Activated CD4-positive, alpha-beta T cell treated with anti-CD3 and anti-CD28 coated beads, Interleukin-2, Interleukin-6, amounts not matched to agents 100 ng/mL and 50 ng/mL, durations not matched to agents 16 hours and 8 hours (primary cell): ENCODE measurements around the gene SMG7.

Source experiments
- DNase-seq: peaks from one replicate; pipeline ENCODE4 v3.0.0-alpha.2; 2020

SMG7 gene

DNA sequence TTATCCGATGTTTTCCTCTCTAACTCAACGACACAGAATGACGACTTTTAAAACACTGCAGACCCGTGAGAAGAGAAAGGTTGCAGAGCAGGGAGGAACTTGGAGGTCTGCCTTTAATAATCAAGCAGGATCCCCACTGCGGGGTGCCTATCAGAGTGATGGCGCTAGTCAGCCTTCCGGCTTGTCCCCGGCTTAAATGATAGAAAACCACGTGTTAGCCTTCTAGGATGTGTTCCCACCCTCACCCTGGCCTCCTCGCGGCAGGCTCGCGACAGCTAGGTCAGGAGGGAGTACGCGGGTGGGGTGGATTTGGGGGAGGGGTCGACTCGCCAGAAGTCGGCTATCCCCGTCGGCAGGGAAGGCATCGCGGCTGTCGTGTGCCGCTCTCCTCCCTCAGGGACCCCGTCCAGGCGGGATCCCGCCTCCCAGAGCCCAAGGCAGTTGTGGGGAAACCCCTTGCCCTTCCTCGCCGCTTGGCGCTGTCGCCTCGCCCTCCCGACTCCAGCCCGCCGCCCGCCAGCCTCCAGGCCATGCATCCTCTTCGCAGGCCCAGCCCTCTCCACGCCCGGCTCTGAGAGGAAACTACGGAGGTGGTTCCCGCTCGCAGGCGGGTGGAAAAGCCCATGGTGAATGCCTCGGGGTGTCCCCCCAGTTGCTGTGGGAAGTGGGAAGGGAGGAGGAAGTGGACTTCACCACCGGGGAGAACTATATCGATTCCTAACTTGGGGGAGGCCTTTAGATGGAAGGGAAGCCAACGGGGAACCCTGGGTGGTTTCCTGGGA, 1.1 kb upstream of the SMG7 start:
- peak; percentile 74 for DNase-seq

DNA sequence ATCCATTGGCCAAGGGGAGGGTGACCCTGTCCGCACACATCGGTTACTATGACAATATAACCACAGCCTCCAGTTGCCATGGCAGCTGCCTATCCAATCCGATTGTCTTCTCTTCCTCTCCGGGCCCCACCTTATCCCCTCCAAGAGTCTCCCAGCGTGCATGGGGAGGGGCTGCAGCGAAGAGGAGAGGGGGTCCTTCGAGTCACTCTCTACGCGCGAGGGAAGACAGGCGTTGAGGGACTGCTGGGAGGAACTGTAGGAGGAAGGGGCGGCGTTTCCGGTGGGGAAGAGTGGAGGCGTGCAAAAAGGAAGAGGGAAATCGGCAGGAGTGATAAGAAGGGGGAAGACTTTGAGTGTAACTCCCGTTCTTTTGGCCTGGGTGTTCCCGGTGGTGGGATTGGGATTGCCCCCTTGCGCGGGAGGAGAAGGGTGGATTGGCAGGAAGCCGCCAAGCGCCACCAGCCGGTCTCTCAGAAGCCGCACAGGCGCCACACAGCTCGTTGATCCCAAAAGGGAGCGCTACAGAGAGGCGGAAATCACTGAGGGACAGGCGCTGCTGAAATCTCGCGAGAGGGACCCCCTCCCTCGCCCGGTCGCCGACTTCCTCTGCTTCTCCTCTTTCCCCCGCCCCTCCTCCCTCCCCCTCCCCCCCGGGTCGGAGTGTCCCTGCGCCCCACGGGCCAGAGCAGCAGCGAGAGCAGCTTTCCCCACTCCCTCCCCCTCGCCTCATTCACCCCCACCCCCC, 384 bp upstream of the SMG7 start:
- DNase-seq, result peak; percentile 98

DNA sequence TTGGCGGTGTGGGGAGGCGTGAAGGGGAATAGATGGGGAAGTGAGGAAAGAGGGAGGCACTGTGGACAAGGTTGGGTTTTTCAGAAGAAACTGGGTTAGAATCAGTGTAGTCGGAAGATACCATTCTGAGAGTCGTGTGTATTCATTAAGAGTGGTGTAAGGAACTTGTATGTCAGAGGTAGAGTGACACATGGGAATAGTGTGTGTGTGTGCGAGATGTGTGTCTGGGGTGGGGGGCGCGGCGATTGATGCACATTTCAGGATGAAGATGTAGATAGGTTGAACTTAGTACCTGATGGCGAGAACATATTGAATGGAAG, 878 bp downstream of the SMG7 start:
- DNase-seq, result no peak

DNA sequence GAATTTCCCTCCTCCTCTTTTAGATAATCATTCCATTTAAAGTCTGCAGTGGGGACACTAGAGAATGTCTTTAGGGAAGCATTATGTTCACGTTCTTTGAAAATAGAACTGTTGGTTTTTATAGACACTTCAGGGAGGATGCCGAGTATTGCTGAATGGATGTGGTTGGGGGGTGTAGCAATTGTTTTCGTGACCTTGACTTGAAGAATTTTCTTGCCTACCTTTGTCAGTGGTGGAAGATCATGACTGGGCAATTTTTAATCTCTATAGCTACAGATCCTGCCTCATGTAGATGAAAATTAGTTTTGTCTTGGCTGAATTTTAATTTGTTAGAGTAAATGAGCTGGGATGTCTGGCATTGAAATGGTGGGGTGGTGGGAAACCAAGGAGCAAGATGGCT, 3.8 kb downstream of the SMG7 start:
- DNase-seq, result no peak

DNA sequence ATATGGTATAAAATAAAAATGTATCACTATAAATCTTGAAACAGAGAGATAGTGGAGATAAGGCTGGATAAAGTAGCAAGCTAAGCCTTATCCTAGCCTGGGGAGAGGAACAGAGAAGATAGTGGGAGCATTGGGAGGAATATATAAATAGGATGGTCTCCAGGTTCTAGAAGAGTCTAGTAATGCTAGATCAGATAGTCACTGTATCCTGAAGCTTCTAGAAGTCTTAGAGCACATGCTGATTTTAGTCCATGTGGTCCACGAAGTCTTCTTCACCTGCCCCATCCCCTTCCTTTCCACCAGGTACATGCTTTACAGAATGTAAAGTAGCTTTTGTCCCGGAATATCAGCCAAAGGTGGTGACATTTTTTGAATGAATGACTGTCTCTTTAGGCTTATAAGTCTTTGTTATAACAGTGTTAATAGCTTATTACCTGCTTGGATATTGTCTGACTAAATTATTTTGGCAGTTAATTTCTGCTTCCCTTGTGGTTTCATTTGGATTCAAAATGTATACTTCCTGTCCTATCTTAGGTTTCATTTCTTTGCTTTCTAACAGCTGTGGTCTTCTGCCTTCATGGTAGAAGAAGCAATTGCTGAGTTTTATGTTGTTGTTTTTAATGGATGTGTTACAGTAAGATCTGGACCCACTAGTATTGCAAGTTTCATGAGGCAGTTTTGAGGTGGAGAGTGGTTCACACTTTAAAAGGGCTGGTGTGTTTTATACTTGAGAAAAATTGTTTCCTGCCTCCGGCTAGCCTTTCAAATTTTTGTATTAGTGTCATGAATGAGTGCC, 5.9 kb downstream of the SMG7 start:
- peak; percentile 61 for DNase-seq

DNA sequence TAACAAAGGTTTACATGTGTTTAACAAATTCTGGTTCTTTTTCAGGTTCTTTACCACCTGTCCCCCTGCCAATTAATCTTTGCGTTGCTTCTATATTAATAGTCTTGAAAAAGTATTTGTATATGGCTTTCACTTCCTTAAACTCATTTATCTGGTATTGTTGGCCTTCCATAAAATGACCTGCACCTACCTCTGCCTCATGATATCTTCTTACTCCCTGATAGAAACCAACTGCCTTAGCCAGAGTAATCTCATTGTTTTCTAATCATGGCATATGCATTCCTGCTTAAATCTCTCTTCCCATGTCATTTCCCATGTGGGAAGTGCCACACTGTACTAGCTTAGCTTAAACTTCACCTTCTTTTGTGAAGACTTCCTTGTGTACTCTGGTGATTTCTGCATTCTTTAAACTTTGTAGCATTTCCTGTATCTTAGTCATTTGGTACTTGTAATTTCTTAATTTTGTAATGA, 8.7 kb downstream of the SMG7 start:
- no peak for DNase-seq

DNA sequence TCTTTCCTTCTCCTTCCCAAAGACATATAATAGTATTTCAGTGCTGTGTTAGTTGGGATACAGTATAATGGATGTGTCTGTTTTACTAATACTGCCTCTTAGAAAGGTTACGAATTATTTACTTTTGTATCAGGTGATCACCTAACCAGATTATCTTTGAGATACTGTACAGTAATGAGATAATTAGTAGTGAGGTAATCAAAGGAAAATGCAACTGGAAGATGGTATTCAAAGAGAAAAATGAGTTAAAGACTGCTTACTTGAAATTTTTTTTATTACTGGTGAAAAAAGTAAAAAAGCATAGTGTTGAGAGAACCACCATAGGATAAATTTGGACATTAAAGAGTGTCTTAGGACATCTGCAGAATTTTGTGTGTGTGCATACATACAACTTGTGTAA, 10.9 kb downstream of the SMG7 start:
- no peak for DNase-seq

DNA sequence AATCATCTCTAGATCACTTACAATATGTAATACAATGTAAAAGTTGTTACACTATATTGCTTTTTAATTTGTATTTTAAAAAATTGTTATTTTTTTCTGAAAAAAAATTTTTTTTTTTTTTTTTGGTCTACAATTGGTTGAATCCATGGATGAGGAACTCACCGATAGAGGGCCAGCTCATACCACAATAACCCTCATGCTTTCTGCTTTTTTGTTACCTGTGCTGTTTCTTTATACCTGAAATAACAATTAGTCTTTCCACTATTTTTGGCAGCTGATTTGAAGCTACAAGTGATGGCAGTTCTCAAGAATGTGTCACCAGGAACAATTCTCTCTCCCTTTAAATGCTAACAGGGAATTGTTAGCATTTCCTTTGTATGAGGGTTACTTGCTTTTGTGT, 12.0 kb downstream of the SMG7 start:
- DNase-seq, result no peak

DNA sequence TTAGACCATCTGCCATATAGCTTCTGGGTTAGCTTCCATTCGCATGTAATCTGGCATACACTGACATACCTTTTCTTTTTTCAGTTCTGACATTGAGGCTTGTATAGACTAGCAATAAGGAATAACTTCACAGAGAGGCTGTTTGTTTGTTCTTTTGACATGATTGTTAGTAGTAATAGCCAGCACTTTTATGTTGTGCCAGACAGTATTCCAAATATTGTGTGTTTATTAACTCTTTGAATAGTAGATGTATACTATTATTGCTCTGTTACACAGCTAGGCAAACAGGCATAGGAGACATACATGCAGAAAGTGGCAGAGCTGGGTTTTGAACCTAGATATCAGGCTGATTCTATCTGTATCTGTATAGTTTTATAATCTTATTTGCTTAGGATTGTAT, 12.6 kb downstream of the SMG7 start:
- DNase-seq, result no peak

DNA sequence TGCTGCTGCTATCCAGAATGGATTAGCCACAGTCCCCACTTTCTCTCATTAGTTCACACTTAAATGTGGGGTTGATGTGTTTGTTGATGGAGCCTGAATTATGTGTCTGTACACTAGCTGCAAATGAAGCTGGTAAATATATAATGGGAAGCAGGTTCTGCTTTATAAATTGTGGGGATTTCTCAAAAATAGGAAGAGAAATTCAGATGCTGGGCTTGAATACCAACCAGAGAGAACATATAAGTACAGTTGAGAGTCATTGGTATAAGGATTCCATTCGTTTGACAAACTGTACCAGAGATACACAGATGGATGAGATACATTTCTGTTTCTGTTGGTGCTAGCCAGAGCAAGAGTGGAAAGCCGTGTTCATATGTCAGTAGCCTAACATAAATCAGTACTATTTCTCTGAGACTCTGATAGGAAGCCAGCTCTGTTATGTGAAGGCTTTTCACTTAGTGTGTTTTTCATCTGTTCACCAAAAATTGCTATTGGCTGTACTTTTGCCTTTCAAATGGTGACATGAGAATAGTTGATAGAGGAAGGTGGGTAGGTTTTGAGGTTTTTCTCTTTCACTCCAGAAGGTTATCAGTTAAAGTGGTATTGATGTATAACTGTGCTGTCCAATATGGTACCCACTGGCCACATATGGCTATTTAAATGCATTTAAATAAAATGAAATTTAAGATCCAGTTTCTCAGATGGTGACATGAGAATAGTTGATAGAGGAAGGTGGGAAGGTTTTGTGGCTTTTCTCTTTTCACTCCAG, 15.6 kb downstream of the SMG7 start:
- DNase-seq, result no peak

DNA sequence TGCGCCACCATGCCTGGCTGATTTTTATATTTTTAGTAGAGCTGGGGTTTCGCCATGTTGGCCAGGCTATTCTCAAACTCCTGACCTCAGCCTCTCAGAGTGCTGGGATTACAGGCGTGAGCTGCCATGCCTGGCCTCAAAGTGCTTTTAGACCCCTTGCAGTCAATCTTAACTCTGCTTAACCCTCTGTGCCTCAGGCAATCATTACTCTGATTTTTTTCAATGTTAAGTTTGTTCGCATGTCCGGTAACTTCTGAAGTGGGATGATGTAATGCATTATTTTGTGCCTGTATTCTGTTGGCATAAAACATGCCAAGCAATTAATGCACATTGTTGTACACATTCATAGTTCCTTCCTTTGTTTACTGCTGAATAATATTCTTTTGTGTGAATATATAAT, 18.6 kb downstream of the SMG7 start:
- DNase-seq, result no peak

DNA sequence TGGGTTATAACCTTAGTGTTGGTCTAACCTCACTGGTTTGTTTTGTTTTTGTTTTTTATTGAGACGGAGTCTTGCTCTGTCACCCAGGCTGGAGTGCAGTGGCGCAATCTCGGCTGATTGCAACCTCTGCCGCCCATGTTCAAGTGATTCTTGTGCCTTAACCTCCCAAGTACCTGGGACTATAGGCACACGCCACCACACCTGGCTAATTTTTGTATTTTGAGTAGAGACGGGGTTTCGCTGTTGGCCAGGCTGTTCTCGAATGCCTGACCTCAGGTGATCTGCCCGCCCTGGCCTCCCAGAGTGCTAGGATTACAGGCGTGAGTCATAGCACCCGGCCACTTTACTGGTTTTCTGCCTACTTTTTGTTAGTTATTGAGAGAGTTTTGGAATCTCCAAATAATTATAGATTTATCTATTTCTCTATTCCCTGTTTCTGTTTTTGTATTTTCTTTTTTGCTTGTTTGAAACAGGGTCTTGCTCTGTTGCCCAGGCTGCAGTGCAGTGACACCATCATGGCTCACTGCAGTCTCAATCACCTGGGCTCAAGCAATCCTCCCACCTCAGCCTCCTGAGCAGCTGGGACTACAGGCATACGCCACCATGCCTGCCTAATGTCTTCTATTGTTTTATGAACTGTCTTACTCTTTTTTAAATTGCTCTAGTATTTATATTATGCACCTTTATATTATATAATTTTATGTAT, 21.4 kb downstream of the SMG7 start:
- DNase-seq, result no peak

DNA sequence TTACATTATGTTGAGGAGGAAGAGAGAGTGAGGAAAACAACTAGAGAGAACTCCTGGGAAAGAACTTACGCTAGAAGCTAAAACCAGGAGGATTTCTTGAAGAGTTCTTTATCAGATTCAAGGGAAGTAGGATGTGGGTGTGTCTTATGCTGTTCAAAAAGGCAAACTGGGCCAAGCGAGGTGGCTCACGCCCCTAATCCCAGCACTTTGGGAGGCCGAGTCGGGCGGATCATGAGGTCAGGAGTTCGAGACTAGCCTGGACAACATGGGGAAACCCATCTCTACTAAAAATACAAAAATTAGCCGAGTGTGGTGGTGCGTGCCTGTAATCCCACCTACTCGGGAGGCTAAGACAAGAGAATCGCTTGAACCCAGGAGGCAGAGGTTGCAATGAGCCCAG, 23.1 kb downstream of the SMG7 start:
- DNase-seq, result no peak

DNA sequence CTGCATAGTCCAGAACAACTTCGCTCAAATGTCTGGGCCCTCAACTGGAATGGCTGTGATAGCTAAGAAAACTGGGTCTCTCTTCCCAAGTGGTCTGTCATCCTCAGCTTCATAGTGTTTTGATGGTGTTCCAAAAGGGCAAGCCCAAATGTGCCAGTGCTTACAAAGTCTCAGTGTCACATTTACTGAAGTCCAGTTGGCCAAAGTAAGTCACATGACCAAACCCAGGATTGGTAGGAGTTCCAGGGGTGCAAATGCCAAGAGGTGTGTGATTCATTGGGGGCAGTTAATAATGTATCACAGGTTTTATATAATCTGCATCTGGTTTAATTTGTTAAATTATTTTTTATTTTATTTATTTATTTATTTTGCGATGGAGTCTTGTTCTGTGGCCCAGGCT, 24.9 kb downstream of the SMG7 start:
- DNase-seq, result no peak

DNA sequence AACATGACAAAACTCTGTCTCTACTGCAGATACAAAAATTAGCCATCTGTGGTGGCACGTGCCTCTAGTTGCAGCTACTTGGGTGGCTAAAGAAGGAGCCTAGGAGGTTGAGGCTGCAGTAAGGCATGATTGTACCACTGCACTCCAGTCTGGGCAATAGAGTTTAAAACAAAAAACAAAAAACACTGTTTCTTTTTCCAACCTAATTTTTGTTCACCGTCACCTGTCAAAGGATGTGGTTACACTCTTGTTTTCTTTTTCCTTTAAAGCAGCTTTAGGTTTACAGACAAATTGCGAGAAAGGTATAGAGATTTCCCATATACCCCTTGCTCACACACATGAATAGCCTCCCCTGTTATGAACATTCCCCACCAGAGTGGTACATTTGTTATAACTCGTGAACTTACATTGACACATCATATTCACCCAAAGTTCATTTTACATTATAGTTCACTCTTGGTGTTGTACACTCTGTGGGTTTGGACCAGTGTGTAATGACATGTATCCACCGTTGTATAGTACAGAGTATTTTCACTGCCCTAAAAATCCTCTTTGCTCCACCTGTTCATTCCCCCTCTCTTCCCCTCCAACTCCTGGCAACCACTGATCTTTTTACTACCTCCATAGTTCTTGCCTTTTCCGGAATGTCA, 26.2 kb downstream of the SMG7 start:
- peak; percentile 8 for DNase-seq

DNA sequence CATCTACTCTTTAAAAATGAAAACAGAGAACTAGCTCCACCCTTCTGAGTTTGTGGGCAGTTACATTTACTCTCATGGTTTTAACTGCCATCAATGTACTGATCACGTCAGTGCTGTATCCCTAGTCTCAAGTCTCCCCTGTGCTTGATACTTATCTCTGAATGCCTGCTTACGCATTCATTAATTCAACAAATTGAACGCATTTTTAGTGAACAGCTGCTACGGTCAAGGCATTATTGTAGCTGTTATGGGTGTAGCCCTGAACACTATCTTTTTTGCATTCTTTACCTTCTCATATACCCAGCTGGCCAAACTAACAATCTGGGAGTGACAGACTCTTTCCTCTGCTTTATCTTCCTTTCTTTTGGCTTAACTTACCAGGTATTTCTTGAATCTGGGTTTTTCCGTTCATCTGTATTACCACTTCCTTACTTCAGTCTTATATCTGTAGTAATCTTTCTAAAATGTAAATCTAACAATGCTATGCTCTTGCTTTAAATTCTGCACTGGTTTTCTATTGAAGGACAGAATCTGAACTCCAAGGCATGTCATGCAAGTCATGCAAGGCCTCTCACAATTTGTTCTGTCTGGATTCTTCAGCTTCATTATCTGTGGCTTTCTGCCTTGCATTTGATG, 33.3 kb downstream of the SMG7 start:
- DNase-seq, result no peak

DNA sequence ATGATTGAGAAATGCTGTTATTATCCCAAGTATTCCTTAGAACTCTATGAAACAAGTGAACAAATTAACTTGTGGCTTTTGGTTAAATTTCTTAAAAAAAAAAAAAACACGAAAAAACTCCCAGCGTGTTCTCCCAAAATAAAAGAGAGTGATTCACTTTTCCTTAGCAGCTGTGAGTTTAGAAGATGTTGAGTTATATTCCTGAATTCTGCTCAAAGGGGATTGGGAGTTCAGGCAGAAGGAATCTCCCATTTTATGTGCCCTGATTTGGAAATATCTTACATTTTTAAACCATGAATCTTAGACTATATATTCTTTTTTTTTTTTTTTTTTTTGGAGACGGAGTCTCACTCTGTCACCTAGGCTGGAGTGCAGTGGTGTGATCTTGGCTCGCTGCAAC, 34.3 kb downstream of the SMG7 start:
- no peak for DNase-seq

DNA sequence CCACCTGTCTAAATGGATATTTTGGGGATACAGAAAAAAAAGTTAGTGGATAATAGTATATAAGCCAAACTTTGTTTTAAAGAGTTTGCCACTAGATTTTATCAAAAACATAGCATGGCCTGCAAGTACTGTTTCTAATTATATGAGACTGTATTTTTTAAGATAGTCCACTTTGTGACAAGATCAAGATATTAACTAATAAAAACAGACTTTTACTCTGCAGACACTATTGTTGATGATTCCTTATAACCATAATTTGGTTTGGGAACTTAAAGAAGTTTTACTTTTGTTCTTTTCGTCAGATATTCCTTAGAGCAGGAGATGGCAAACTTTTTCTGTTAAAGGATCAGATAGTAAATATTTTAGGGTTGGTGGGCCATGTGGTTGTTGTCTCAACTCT, 36.4 kb downstream of the SMG7 start:
- DNase-seq, result no peak

DNA sequence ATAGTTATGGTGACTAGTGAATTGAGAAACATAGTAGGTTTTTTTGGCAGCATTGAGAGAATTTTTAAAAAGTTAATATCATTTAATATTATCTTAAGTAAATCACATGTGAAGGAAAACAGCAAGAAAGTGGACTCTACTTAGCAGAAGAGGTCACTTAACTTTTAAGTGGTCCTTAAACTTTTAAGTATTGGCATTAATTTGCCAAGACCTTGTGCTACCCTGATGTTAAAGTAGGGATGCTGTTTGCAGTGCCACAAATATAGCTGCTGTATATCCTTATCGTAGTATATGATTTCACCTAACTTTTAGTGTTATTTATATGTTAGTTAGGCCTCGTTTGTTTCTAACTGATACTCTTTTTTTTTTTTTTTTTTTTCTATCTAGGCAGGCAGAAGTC, 40.2 kb downstream of the SMG7 start:
- no peak for DNase-seq

DNA sequence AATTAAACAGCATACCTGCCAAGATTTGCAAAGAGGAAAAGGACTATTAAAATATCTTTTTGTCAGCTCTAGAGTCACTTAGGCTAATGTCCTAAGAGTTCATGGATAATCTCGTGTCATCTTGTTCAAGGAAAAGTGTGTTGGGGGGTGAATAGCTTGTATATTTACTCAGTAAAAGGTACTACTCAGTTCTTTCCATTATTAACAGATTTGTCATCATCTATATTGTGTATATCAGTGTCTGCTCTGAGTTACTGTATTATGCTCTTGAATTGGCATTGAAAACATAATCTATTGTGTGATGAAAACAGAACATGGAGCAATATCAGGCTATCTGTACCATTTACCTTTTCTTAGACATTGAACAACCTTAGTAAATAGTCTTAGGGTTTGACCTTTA, 41.9 kb downstream of the SMG7 start:
- DNase-seq, result no peak

DNA sequence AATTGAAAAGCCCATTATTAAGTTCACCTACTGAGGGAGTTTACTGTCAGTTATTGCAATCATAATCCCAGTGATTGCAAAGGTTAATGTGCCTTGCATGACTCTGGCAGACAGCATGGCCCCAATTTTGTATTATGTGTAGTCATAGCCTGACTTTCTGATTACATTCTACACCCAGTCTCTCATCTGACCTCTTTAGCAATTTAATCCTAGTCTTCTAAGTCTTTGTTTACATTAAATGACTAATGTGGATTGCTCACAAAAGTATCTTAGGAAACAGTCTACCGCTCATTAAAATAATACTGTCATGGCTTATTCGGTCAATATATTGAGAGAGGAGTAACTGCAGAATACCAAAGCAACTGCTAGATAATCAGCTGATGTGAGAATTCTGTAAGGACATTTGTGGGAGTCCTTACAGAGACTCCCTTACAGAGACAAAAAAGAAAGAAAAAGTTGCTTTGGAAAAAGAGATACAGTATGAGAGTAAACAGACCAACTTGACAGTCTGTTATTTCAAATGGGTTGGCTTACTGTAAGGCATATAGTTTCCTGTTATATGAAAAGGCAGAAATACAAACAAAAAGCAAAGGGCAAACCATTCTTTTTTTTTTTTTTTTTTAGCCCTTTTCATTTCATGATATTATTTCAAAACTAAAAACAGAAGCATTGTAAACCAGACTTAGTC, 42.8 kb downstream of the SMG7 start:
- DNase-seq, result no peak
